Keratinocyte (primary cell): ENCODE measurements around the gene COQ10B. TPM values are rescaled to one million over a fixed set of nuclear protein-coding genes. Genes with fewer than 3 reads are reported as not detected.

Experiments used
- DNase-seq: peaks from one replicate; pipeline ENCODE4 v3.0.0-alpha.2; 2011; ENCODE audit warnings: low read depth, missing footprints, low spot score
- FAIRE-seq: peaks from 2 replicates; lab custom pipeline; 2011; peaks lifted over from hg19 to GRCh38; lab: Jason Lieb, UNC
- H2AFZ ChIP-seq: 2 replicates; pipeline ENCODE4 v1.6.0; 2012; ENCODE audit warnings: low read length, control low read depth, inconsistent platforms; ENCODE audit not compliant: control insufficient read depth
- H3K27ac ChIP-seq: 2 replicates; pipeline ENCODE4 v1.5.1; 2011; ENCODE audit warnings: low read length; ENCODE audit not compliant: control insufficient read depth, insufficient read depth
- H3K27me3 ChIP-seq: 3 replicates; pipeline ENCODE4 v1.6.0; 2011; ENCODE audit warnings: low read length; ENCODE audit not compliant: control insufficient read depth, insufficient read depth; ENCODE audit errors: extremely low read depth
- H3K36me3 ChIP-seq, 2 experiments: 2 replicates in 1 of 2; 3 replicates in 1 of 2; pipeline ENCODE4 v1.5.1; 2011; ENCODE audit warnings: low read length in 2 of 2, mild to moderate bottlenecking in 1 of 2; ENCODE audit not compliant: control insufficient read depth in 2 of 2, insufficient read depth in 2 of 2; ENCODE audit errors: extremely low read depth in 1 of 2
- H3K4me1 ChIP-seq: 3 replicates; pipeline ENCODE4 v1.5.1; 2011; ENCODE audit warnings: low read length; ENCODE audit not compliant: control insufficient read depth, insufficient read depth; ENCODE audit errors: extremely low read depth
- H3K4me2 ChIP-seq: 3 replicates; pipeline ENCODE4 v1.6.0; 2011; ENCODE audit warnings: low read depth, low read length; ENCODE audit not compliant: control insufficient read depth, insufficient read depth; ENCODE audit errors: extremely low read depth
- H3K4me3 ChIP-seq, 3 experiments: fragments of 200-600 bp in 1 of 3; sonication (generic) in 1 of 3; 2 replicates in 2 of 3; 3 replicates in 1 of 3; pipeline ENCODE4 v1.5.1; 2011 to 2016; ENCODE audit warnings: low read length in 3 of 3, mild to moderate bottlenecking in 3 of 3, control low read depth in 2 of 3, inconsistent platforms in 1 of 3, low read depth in 1 of 3, mixed read lengths in 1 of 3, mixed run types in 1 of 3, moderate library complexity in 1 of 3; ENCODE audit not compliant: control insufficient read depth in 2 of 3, insufficient read depth in 2 of 3; ENCODE audit errors: extremely low read depth in 1 of 3
- H3K79me2 ChIP-seq: 2 replicates; pipeline ENCODE4 v1.6.0; 2012; ENCODE audit warnings: low read length; ENCODE audit not compliant: control insufficient read depth, insufficient read depth
- H3K9ac ChIP-seq: 3 replicates; pipeline ENCODE4 v1.6.0; 2011; ENCODE audit warnings: low read length; ENCODE audit not compliant: control insufficient read depth, insufficient read depth; ENCODE audit errors: extremely low read depth
- H3K9me1 ChIP-seq: 3 replicates; pipeline ENCODE4 v1.6.0; 2011; ENCODE audit warnings: low read length; ENCODE audit not compliant: control insufficient read depth, insufficient read depth; ENCODE audit errors: extremely low read depth
- H3K9me3 ChIP-seq: 2 replicates; pipeline ENCODE4 v1.5.1; 2012; ENCODE audit warnings: low read depth, low read length; ENCODE audit not compliant: control insufficient read depth
- H4K20me1 ChIP-seq: 3 replicates; pipeline ENCODE4 v1.6.0; 2011; ENCODE audit warnings: low read length; ENCODE audit not compliant: control insufficient read depth, insufficient read depth; ENCODE audit errors: extremely low read depth
- CTCF ChIP-seq, 3 experiments: IDR thresholded peaks in 1 of 3; conservative IDR thresholded peaks in 1 of 3; optimal IDR thresholded peaks in 1 of 3; 2 replicates in 2 of 3; 3 replicates in 1 of 3; pipeline versions ENCODE3 to v1.5.1; 2011; ENCODE audit warnings: low read length in 3 of 3, mild to moderate bottlenecking in 3 of 3, moderate library complexity in 2 of 3, control low read depth in 1 of 3, inconsistent platforms in 1 of 3; ENCODE audit not compliant: insufficient read depth in 2 of 3; ENCODE audit errors: extremely low read depth in 1 of 3
- EZH2 ChIP-seq: IDR thresholded peaks from one replicate; pipeline ENCODE4 v1.6.1; 2012; ENCODE audit warnings: inconsistent platforms, mild to moderate bottlenecking, low read length, moderate library complexity
- dilution Hi-C: fragments of 300-500 bp; cut with MboI; formaldehyde crosslinking; loops from one replicate; pipeline ENCODE4 v1.7.0; 2020; ENCODE audit warnings: low sequenced_read_pairs; ENCODE audit not compliant: extremely low pct_ligation_motif_present
- polyA plus RNA-seq, 5 experiments: library from polyadenylated mRNA; depleted of rRNA in 3 of 5; stranded (reverse) in 3 of 5; stranded (forward) in 1 of 5; unstranded in 1 of 5; fragments of >200 nt; gene quantifications; 1 replicate in 1 of 5; 2 replicates in 3 of 5; 3 replicates in 1 of 5; pipeline versions ENCODE4 v1.2.1 to v1.2.3, GENCODE V29; 2011 to 2012; ENCODE audit warnings: missing spikeins in 2 of 5, low read depth in 1 of 5, low replicate concordance in 1 of 5

The COQ10B gene
- polyA plus RNA-seq, 1 donor (not counting 4 experiments of a cell fraction or from before 2014, with no cell fraction given) = 8.8 TPM

DNA sequence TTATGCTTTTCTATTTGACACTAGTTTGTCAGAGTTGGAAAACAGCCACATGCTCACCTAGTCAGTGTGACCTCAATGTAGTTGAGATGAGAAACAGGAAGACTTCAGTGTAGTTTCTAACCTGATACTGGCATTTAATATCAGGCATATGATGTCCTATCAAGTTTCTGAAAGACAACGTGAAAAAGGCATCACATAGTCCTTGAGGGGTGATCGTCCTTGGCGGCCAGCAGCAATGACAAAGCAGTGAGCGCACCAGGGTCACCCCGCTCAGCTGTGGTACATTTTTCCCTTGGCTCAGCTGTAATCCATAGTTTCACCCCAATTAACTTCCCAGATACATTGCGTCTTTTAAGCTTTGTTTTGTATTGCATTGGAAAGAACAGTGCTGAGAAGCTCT, 51.2 kb downstream of the COQ10B start:
- Histone ChIP-seq H3K9me1 (no peaks in the 10 kb centered on the region), H2AFZ (no peak overlapping the region), H3K79me2 (peaks cover 41% of the 10 kb centered on the region), H3K4me3 (no peak overlapping the region), H3K27me3 (no peaks in the 10 kb centered on the region), H3K9me3 (no peaks in the 10 kb centered on the region), H3K9ac (no peak overlapping the region), H3K4me2 (no peak overlapping the region), H3K27ac (no peak overlapping the region), H3K36me3 (peaks cover 3 to 13% of the 10 kb centered on the region in 2 experiments), H3K4me1 (peaks cover 11% of the 10 kb centered on the region), H4K20me1 (no peaks in the 10 kb centered on the region)
- dilution Hi-C loops = no loop called here
- no peak for DNase-seq
- FAIRE-seq = no peak
- TF ChIP-seq EZH2 (no peak), CTCF (optimal IDR thresholded peaks at IDR 0.05 in 1 of 3, IDR thresholded peaks at IDR 0.05 in 1 of 3, conservative IDR thresholded peaks at IDR 0.05 in 1 of 3; ENCODE audit: extremely low read depth in 1 of 3, insufficient read depth in 2 of 3, low read length in 3 of 3) (no peak)

- Histone ChIP-seq H2AFZ (no peak overlapping the region), H3K27me3 (no peaks in the 10 kb centered on the region), H3K9me1 (no peaks in the 10 kb centered on the region), H3K79me2 (peaks cover 27% of the 10 kb centered on the region), H3K36me3 (peaks cover 2 to 13% of the 10 kb centered on the region in 2 experiments), H3K27ac (no peak overlapping the region), H3K9me3 (no peaks in the 10 kb centered on the region), H3K4me1 (peaks cover 8% of the 10 kb centered on the region), H3K9ac (no peak overlapping the region), H3K4me3 (no peak overlapping the region), H4K20me1 (no peaks in the 10 kb centered on the region), H3K4me2 (no peak overlapping the region)
- TF ChIP-seq EZH2 (no peak), CTCF (optimal IDR thresholded peaks at IDR 0.05 in 1 of 3, IDR thresholded peaks at IDR 0.05 in 1 of 3, conservative IDR thresholded peaks at IDR 0.05 in 1 of 3; ENCODE audit: extremely low read depth in 1 of 3, insufficient read depth in 2 of 3, low read length in 3 of 3) (no peak)
- FAIRE-seq (no peak), DNase-seq (no peak)
- dilution Hi-C loops = no loop called here
These were observed 53.3 kb downstream of the COQ10B start for GRCh38 chr2:197506658-197507057.
